H9 (cell line): ENCODE results near the gene HSP90B1. TPM values are rescaled to one million over a fixed set of nuclear protein-coding genes. Genes with fewer than 3 reads are reported as not detected.

ENCODE experiments used
- DNase-seq: peaks from one replicate; pipeline ENCODE4 v3.0.0-alpha.2; 2017
- H2AFZ ChIP-seq: one replicate; pipeline ENCODE4 v1.6.1; 2013; ENCODE audit warnings: mild to moderate bottlenecking, low read length, control low read depth, moderate library complexity
- H2AK5ac ChIP-seq: 2 replicates; pipeline ENCODE4 v1.6.1; 2013; ENCODE audit warnings: low read length, control low read depth, mixed read lengths; ENCODE audit not compliant: insufficient read length
- H2BK120ac ChIP-seq: one replicate; pipeline ENCODE4 v1.6.1; 2013; ENCODE audit warnings: low read depth, mild to moderate bottlenecking, low read length, control low read depth, inconsistent platforms; ENCODE audit not compliant: poor library complexity, severe bottlenecking
- H2BK12ac ChIP-seq: 2 replicates; pipeline ENCODE4 v1.6.1; 2013; ENCODE audit warnings: low read length, control low read depth, mixed read lengths, low read depth; ENCODE audit not compliant: insufficient read length
- H2BK15ac ChIP-seq: 2 replicates; pipeline ENCODE4 v1.6.1; 2013; ENCODE audit warnings: low read depth, low read length, control low read depth
- H2BK20ac ChIP-seq: one replicate; pipeline ENCODE4 v1.6.1; 2013; ENCODE audit warnings: low read depth, mild to moderate bottlenecking, low read length, control low read depth, inconsistent platforms; ENCODE audit not compliant: poor library complexity, severe bottlenecking
- H2BK5ac ChIP-seq: 2 replicates; pipeline ENCODE4 v1.6.1; 2013; ENCODE audit warnings: low read length, control low read depth, mixed read lengths; ENCODE audit not compliant: insufficient read length
- H3K14ac ChIP-seq: 2 replicates; pipeline ENCODE4 v1.6.1; 2013; ENCODE audit warnings: low read length, control low read depth; ENCODE audit not compliant: insufficient read depth
- H3K18ac ChIP-seq: 2 replicates; pipeline ENCODE4 v1.6.1; 2013; ENCODE audit warnings: low read depth, mild to moderate bottlenecking, mixed read lengths, low read length, control low read depth; ENCODE audit not compliant: insufficient read length
- H3K23ac ChIP-seq: 2 replicates; pipeline ENCODE4 v1.6.1; 2013; ENCODE audit warnings: low read length, control low read depth, mixed read lengths, low read depth; ENCODE audit not compliant: insufficient read length
- H3K23me2 ChIP-seq: 2 replicates; pipeline ENCODE4 v1.6.1; 2013; ENCODE audit warnings: low read depth, mild to moderate bottlenecking, mixed read lengths, low read length, control low read depth; ENCODE audit not compliant: insufficient read length, poor library complexity, severe bottlenecking
- H3K27ac ChIP-seq: 2 replicates; pipeline ENCODE4 v1.5.1; 2013; ENCODE audit warnings: low read length, control low read depth, mixed read lengths, low read depth; ENCODE audit not compliant: insufficient read length
- H3K27me3 ChIP-seq: 2 replicates; pipeline ENCODE4 v1.6.1; 2013; ENCODE audit warnings: low read length, control low read depth, inconsistent platforms; ENCODE audit not compliant: insufficient read depth
- H3K4ac ChIP-seq: 2 replicates; pipeline ENCODE4 v1.6.1; 2013; ENCODE audit warnings: low read depth, mild to moderate bottlenecking, control low read depth, inconsistent platforms, low read length, moderate library complexity
- H3K4me1 ChIP-seq: 2 replicates; pipeline ENCODE4 v1.6.1; 2013; ENCODE audit warnings: low read length, control low read depth, inconsistent platforms; ENCODE audit not compliant: insufficient read depth
- H3K4me2 ChIP-seq: 2 replicates; pipeline ENCODE4 v1.6.1; 2013; ENCODE audit warnings: low read length, control low read depth, mixed read lengths; ENCODE audit not compliant: insufficient read length, insufficient read depth
- H3K56ac ChIP-seq: 2 replicates; pipeline ENCODE4 v1.6.1; 2013; ENCODE audit warnings: low read depth, mild to moderate bottlenecking, mixed read lengths, low read length, control low read depth; ENCODE audit not compliant: insufficient read length
- H3K79me1 ChIP-seq: 2 replicates; pipeline ENCODE4 v1.6.1; 2013; ENCODE audit warnings: low read depth, mild to moderate bottlenecking, moderate library complexity, low read length, control low read depth, inconsistent platforms; ENCODE audit not compliant: insufficient read depth, poor library complexity, severe bottlenecking
- H3K79me2 ChIP-seq: 2 replicates; pipeline ENCODE4 v1.6.1; 2013; ENCODE audit warnings: low read length, control low read depth, inconsistent platforms; ENCODE audit not compliant: insufficient read depth
- H3K9ac ChIP-seq: 2 replicates; pipeline ENCODE4 v1.6.1; 2013; ENCODE audit warnings: low read length, control low read depth, mixed read lengths; ENCODE audit not compliant: insufficient read length; ENCODE audit errors: extremely low read depth
- H3K9me3 ChIP-seq: one replicate; pipeline ENCODE4 v1.6.1; 2013; ENCODE audit warnings: low read depth, low read length, inconsistent platforms; ENCODE audit not compliant: control insufficient read depth
- H3T11ph ChIP-seq: one replicate; pipeline ENCODE4 v1.6.1; 2013; ENCODE audit warnings: mild to moderate bottlenecking, low read length, control low read depth, inconsistent platforms
- H4K20me1 ChIP-seq: one replicate; pipeline ENCODE4 v1.6.1; 2013; ENCODE audit not compliant: control insufficient read depth, insufficient read length, insufficient read depth
- H4K5ac ChIP-seq: 2 replicates; pipeline ENCODE4 v1.6.1; 2013; ENCODE audit warnings: low read depth, mild to moderate bottlenecking, mixed read lengths, low read length, control low read depth; ENCODE audit not compliant: insufficient read length
- H4K8ac ChIP-seq: replicated peaks from 2 replicates; pipeline ENCODE4 v1.6.1; 2013; ENCODE audit warnings: low read length, control low read depth, mixed read lengths, low read depth; ENCODE audit not compliant: insufficient read length
- H4K91ac ChIP-seq: 2 replicates; pipeline ENCODE4 v1.6.1; 2013; ENCODE audit warnings: low read depth, mild to moderate bottlenecking, moderate library complexity, mixed read lengths, low read length, control low read depth; ENCODE audit not compliant: insufficient read length
- H3K27ac Mint-ChIP-seq, 3 experiments: 2 replicates in 2 of 3; 3 replicates in 1 of 3; pipeline ENCODE4 v1.8.0; 2020 to 2021; ENCODE audit warnings: mixed read lengths in 3 of 3, mild to moderate bottlenecking in 1 of 3, moderate library complexity in 1 of 3
- H3K27me3 Mint-ChIP-seq: 2 replicates; pipeline ENCODE4 v1.8.0; 2021; ENCODE audit warnings: low read depth, mild to moderate bottlenecking, moderate library complexity, mixed read lengths
- H3K36me3 Mint-ChIP-seq, 3 experiments: 2 replicates in 2 of 3; 3 replicates in 1 of 3; pipeline ENCODE4 v1.8.0; 2020 to 2021; ENCODE audit warnings: low read depth in 3 of 3, mixed read lengths in 3 of 3; ENCODE audit not compliant: insufficient read depth in 1 of 3
- H3K4me1 Mint-ChIP-seq, 2 experiments: 2 replicates each; pipeline ENCODE4 v1.8.0; 2020; ENCODE audit warnings: mixed read lengths in 2 of 2
- H3K4me3 Mint-ChIP-seq, 2 experiments: 2 replicates in 1 of 2; 3 replicates in 1 of 2; pipeline ENCODE4 v1.8.0; 2020 to 2021; ENCODE audit warnings: mild to moderate bottlenecking in 2 of 2, mixed read lengths in 2 of 2, moderate library complexity in 1 of 2
- H3K9me3 Mint-ChIP-seq, 2 experiments: 2 replicates in 1 of 2; 3 replicates in 1 of 2; pipeline ENCODE4 v1.8.0; 2020; ENCODE audit warnings: mild to moderate bottlenecking in 2 of 2, mixed read lengths in 2 of 2, moderate library complexity in 1 of 2
- CTCF ChIP-seq: fragments of 200-600 bp; sonication (generic); conservative IDR thresholded peaks from 3 replicates; pipeline ENCODE4 v1.8.0; 2021; ENCODE audit warnings: antibody characterized with exemption, mild to moderate bottlenecking
- WGBS: extraction: QIAGEN DNeasy Blood & Tissue Kit; methylation state at CpG from one replicate; pipeline ENCODE4 v1.1.7; 2013; ENCODE audit warnings: missing lambda C conversion rate, low lambda C conversion rate, mixed read lengths; ENCODE audit not compliant: insufficient read length; ENCODE audit errors: extremely low coverage; 5-methylcytosine and 5-hydroxymethylcytosine counted together
- total RNA-seq: library from RNA; stranded (reverse); gene quantifications from 2 replicates; pipeline ENCODE4 v1.2.1, GENCODE V29; 2021

HSP90B1 gene
- total RNA-seq, 1 experiment from 2014 or later: 737 TPM

GRCh38 chr12:103924761-103925641 is 5.2 kb upstream of the HSP90B1 start:
- no peak overlapping the region for H2AK5ac ChIP-seq
- no peaks in the 10 kb centered on the region for H3K79me2 ChIP-seq
- H2BK120ac ChIP-seq: no peak overlapping the region
- no CpG with 5 or more reads among the region's 9 CpGs for WGBS
- Mint-ChIP-seq H3K4me3 (no peak overlapping the region), H3K4me1 (peaks cover 8 to 11% of the 10 kb centered on the region in 2 experiments), H3K27ac (no peak overlapping the region), H3K27me3 (no peaks in the 10 kb centered on the region), H3K36me3 (no peaks in the 10 kb centered on the region; a peak in 1 of 7 replicates), H3K9me3 (no peaks in the 10 kb centered on the region)
- no peaks in the 10 kb centered on the region; the same call in 1 of the 2 replicates for H3K4me1 ChIP-seq
- no peak overlapping the region for H3K56ac ChIP-seq
- no peak for TF ChIP-seq CTCF
- H4K20me1 ChIP-seq: peaks cover 2% of the 10 kb centered on the region
- H3K27ac ChIP-seq: no peak overlapping the region
- peaks cover 6% of the 10 kb centered on the region for H3K23me2 ChIP-seq
- H2BK12ac ChIP-seq: no peak overlapping the region
- H2BK15ac ChIP-seq: no peak overlapping the region
- H4K8ac ChIP-seq: no peak overlapping the region
- H3T11ph ChIP-seq: no peak overlapping the region
- no peak for DNase-seq
- H4K5ac ChIP-seq: no peak overlapping the region
- H3K9ac ChIP-seq: no peak overlapping the region
- H4K91ac ChIP-seq: no peak overlapping the region
- H3K79me1 ChIP-seq: no peaks in the 10 kb centered on the region
- H3K27me3 ChIP-seq: no peaks in the 10 kb centered on the region
- H3K23ac ChIP-seq: no peak overlapping the region
- no peak overlapping the region for H3K4me2 ChIP-seq
- no peak overlapping the region for H2AFZ ChIP-seq
- no peak overlapping the region for H2BK20ac ChIP-seq
- no peak overlapping the region for H2BK5ac ChIP-seq
- H3K4ac ChIP-seq: no peak overlapping the region
- H3K18ac ChIP-seq: no peak overlapping the region
- no peaks in the 10 kb centered on the region for H3K9me3 ChIP-seq
- H3K14ac ChIP-seq: no peak overlapping the region
